Measurements from ENCODE around the gene ATRNL1.

- TF ChIP-seq CREM (CRISPR knock-in tag; IDR thresholded peaks at IDR 0.05) (no peak), ELF4 (CRISPR knock-in tag; IDR thresholded peaks at IDR 0.05; ENCODE audit: low read depth) (no peak), CTCF (IDR thresholded peaks at IDR 0.05) (no peak)
- TF ChIP-seq, protein P1, sequence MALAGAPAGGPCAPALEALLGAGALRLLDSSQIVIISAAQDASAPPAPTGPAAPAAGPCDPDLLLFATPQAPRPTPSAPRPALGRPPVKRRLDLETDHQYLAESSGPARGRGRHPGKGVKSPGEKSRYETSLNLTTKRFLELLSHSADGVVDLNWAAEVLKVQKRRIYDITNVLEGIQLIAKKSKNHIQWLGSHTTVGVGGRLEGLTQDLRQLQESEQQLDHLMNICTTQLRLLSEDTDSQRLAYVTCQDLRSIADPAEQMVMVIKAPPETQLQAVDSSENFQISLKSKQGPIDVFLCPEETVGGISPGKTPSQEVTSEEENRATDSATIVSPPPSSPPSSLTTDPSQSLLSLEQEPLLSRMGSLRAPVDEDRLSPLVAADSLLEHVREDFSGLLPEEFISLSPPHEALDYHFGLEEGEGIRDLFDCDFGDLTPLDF (CRISPR knock-in tag; IDR thresholded peaks at IDR 0.05), result no peak
These were observed 884.7 kb downstream of the ATRNL1 start for GRCh38 chr10:115977855-115978254.
